GM12801 (cell line): ENCODE results near the gene UQCC2.

Experiments
- TF ChIP-seq, protein P1 (sequence below): IDR thresholded peaks from one replicate; pipeline ENCODE4 v1.5.1; 2011; ENCODE audit warnings: control low read depth; ENCODE audit not compliant: insufficient read length; ENCODE audit errors: extremely low read depth

UQCC2 gene

DNA sequence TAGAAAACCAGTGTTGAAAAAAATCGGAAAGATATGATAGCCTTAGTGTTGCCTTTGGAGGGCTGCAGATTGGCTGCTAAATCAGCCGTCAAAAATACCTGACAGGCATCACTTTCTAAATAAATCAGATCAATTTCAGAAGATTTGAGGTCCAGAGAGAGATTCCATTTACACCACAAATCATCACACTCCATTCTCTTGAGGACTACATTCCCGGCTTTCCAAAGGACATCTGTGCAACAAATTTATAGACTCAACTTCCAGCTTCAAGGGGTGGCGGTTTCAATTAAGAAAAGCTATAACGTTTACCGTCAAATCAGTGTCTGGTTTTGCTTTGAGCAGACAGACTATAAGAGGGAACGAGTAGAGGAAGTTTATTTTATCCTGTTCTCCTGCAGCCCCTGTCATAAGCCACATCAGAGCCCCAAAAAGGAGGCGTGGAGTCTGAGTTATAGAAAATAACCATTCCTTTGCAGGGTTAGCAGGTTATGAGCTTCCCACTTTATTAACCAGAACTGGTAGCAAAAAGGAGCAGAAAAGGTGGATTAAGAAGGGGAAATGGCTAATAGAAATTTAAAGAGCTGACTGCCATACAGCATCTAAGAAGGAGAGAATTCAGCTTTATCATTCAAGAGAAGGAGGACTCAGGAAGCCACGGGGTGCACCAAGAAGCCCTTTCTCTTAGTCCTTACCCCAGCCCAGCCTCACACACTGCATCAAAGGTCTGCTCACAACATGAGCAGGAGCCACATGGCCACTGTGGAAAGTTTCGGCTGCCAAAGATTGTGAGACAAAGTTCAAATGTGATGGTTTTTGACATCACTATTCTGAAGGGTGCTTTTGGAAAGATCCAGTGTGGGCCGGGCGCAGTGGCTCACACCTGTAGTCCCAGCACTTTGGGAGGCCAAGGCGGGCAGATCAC lies 12.9 kb upstream of the UQCC2 start:
- TF ChIP-seq, protein P1, sequence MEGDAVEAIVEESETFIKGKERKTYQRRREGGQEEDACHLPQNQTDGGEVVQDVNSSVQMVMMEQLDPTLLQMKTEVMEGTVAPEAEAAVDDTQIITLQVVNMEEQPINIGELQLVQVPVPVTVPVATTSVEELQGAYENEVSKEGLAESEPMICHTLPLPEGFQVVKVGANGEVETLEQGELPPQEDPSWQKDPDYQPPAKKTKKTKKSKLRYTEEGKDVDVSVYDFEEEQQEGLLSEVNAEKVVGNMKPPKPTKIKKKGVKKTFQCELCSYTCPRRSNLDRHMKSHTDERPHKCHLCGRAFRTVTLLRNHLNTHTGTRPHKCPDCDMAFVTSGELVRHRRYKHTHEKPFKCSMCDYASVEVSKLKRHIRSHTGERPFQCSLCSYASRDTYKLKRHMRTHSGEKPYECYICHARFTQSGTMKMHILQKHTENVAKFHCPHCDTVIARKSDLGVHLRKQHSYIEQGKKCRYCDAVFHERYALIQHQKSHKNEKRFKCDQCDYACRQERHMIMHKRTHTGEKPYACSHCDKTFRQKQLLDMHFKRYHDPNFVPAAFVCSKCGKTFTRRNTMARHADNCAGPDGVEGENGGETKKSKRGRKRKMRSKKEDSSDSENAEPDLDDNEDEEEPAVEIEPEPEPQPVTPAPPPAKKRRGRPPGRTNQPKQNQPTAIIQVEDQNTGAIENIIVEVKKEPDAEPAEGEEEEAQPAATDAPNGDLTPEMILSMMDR = no peak

DNA sequence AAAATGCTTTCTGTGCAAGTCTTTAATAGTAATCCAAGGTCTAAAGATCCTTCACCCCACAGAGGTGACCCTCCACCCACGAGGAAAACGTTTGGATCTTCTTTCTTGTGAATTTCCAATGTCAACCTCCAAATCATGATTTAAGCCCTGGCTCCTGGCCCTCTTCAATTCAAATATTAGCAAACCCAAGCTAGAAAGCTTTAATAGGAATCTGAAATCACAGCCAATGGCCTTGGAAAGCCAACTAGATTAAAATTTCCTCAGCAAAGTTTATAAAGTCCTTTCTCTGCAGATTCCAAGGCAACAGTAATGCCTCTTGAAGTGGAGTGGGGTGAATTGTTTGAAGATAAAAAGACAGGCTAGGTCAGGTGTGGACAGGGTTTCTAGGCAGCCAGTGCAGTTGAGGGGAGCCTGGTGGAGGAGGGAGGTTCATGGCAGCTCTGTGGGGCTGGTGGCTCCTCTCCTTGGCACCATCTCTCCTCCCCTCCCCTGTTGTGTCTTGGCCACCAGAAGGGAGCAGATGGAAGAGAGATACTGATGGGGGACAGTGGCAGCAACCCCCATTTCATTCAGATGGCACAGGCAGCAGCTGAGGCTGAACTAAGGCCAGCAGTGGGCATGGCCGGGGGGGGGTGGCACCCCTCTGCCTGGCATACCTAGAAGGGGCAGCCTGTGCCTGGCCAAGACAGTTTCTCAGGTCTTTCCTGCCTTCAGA lies 12.0 kb upstream of the UQCC2 start:
- TF ChIP-seq, protein P1 = no peak

DNA sequence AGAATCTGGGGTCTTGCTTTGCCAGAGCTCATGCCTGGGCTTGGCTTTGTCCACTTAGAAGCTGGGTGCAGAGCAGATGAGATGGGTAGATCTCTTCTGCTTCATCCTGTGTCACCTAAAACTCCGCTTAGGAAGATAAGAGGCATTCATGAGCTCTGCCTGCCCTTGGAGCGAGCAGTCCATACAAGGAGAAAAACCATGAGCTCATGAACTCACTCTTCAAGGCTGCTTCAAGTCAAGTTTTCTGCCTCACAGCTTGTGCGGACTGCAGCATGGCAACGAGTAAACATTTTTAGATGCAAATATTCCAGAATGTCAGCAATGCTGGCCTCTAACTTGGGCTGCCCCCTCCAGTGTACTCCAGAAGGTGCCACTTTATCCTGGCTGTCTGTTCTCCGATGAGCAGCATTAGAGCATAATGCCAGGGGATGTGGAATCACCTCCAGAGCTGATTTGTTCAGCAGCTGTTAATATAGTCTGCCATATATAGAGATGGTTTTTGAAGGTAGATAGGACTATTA lies 10.7 kb upstream of the UQCC2 start:
- TF ChIP-seq, protein P1 = no peak

DNA sequence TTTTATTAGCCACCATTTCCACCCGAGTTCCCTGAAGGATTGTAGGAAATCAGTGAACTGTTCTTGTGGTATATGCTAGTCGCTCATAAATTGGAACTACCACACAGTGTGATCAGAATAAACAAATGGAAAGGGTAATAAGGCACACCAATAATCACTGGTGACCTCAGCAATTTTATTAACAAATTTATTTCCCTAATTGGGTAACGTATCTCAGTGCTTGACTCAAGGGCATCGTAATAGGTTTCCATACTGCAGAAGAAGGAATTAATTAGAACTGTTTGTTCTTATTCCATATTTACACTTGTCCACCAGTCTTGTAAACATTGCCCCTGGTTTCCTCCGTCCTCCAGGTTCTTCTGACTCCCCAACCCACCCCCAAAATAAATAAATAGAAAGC lies 10.0 kb upstream of the UQCC2 start:
- TF ChIP-seq, protein P1 = no peak

DNA sequence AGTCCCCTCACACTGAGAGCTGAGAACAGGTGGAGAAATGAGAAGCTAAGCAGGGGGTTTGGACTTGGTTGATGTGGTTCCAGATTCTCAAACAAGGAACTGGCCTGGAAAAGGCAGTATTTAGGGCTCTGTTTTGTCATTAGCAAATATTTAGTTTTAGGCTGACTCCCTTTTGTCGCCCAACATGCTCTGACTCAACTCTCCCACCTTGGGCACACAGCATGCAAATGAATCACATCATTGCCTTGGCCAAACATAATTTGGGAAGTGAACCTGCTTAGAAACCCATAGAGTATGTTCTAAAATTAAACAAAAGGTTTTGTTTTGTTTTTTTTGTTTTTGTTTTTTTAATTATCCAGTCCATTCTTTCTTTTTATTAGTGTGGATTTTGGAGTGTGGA lies 9.5 kb upstream of the UQCC2 start:
- TF ChIP-seq, protein P1 = no peak

DNA sequence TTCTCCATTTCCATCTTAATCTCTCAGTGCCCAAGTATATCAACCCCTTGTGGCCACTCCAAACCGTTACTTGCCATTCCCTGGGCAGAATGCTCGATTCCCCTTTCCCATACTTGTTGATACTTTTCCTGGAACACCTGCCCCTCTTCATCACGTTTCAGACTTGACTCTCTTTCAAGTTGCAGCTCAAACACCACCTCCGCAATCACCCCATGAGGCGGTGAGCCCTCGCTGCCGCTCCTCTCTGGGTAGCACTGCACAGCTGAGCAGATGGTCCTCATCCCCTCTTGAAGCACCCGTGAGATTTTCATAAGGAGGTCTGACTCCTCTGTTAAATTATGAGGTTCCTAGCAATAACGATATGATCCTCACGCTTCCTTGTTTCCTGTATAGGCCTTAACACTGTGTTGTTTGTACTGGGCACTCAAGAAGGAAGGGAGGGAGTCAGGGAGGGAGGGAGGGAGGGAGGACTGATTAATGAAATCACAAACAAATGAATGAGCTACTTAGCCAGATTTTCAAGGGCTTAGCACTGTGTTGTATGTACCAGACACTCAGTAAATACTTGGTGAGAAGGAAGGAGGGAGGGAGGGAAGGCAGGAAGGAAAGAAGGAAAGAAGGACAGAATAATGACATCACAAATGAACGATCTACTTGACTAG lies 8.0 kb upstream of the UQCC2 start:
- TF ChIP-seq, protein P1 = no peak

DNA sequence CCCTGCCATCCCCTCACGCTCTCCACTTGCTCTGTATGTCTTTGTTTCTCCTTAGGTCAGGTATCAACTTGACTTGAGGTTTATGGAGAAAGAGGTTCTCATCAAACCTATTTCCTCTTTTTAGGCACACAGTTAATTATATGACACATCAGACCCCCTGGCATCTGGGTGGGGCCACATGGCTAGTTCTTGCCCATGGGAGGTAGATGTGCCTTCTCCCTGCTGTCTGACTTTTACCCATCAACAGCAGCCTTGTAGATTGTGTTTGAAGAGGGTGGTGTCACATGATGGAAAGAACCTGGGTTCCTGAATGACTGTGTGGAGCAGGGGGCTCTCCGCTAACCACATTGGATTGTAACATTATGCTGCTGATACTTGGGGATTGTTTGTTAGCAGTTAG lies 7.2 kb upstream of the UQCC2 start:
- TF ChIP-seq, protein P1 = no peak
